WERI-Rb-1 (cell line): ENCODE measurements around the gene NAP1L4.

Source experiments
- DNase-seq: peaks from one replicate; pipeline ENCODE4 v3.0.0-alpha.2; 2020
- H3K27ac ChIP-seq: fragments of 250-450 bp; sonication (Bioruptor Pico); 2 replicates; pipeline ENCODE4 v1.5.1; 2020; ENCODE audit warnings: mild to moderate bottlenecking, moderate library complexity
- H3K27me3 ChIP-seq: fragments of 250-450 bp; sonication (Bioruptor Pico); 2 replicates; pipeline ENCODE4 v1.5.1; 2021; ENCODE audit warnings: mild to moderate bottlenecking, low read depth, moderate library complexity; ENCODE audit not compliant: insufficient read depth, severe bottlenecking
- H3K36me3 ChIP-seq: fragments of 250-450 bp; sonication (Bioruptor Pico); 2 replicates; pipeline ENCODE4 v1.5.1; 2020; ENCODE audit warnings: mild to moderate bottlenecking, moderate library complexity
- H3K4me3 ChIP-seq: 2 replicates; pipeline ENCODE4 v1.5.1; 2011; ENCODE audit warnings: low read depth, mild to moderate bottlenecking, control low read depth, low read length
- H3K9me3 ChIP-seq: fragments of 250-450 bp; sonication (Bioruptor Pico); 2 replicates; pipeline ENCODE4 v1.5.1; 2021; ENCODE audit warnings: mild to moderate bottlenecking, moderate library complexity; ENCODE audit not compliant: severe bottlenecking
- CTCF ChIP-seq: IDR thresholded peaks from 2 replicates; pipeline ENCODE4 v1.5.1; 2011; ENCODE audit warnings: low read depth, mild to moderate bottlenecking, control low read depth, inconsistent platforms, low read length

The NAP1L4 gene

GRCh38 chr11:2904153-2905052 is 87.7 kb downstream of the NAP1L4 start:
- no peak overlapping the region for H3K27ac ChIP-seq
- no peak overlapping the region for H3K4me3 ChIP-seq
- TF ChIP-seq CTCF: no peak

GRCh38 chr11:2903672-2904011 is 88.5 kb downstream of the NAP1L4 start:
- no peak overlapping the region for H3K27ac ChIP-seq
- TF ChIP-seq CTCF: no peak
- DNase-seq: no peak
- H3K36me3 ChIP-seq: no peaks in the 10 kb centered on the region
- no peaks in the 10 kb centered on the region for H3K27me3 ChIP-seq
- no peak overlapping the region for H3K4me3 ChIP-seq
- H3K9me3 ChIP-seq: no peaks in the 10 kb centered on the region

More at GRCh38 chr11:2904153-2905052, 87.7 kb downstream of the NAP1L4 start:
- Histone ChIP-seq H3K36me3 (no peaks in the 10 kb centered on the region), H3K9me3 (no peaks in the 10 kb centered on the region), H3K27me3 (no peaks in the 10 kb centered on the region)
- DNase-seq: no peak

GRCh38 chr11:2902784-2903671 is 89.1 kb downstream of the NAP1L4 start:
- no peak overlapping the region for H3K27ac ChIP-seq
- no peaks in the 10 kb centered on the region for H3K27me3 ChIP-seq
- peak overlapping the region; percentile 76 for H3K4me3 ChIP-seq
- no peaks in the 10 kb centered on the region for H3K36me3 ChIP-seq
- no peaks in the 10 kb centered on the region for H3K9me3 ChIP-seq
- DNase-seq: no peak
- TF ChIP-seq CTCF: no peak

- peak; percentile 96 for DNase-seq
- Histone ChIP-seq H3K36me3 (no peaks in the 10 kb centered on the region), H3K27me3 (no peaks in the 10 kb centered on the region), H3K9me3 (no peaks in the 10 kb centered on the region), H3K27ac (no peak overlapping the region), H3K4me3 (peak overlapping the region; percentile 76)
- no peak for TF ChIP-seq CTCF
These were observed 90.0 kb downstream of the NAP1L4 start for GRCh38 chr11:2901854-2902783.

GRCh38 chr11:2901196-2901796 is 90.8 kb downstream of the NAP1L4 start:
- peak overlapping the region; percentile 76; the same call in 1 of the 2 replicates for H3K4me3 ChIP-seq

More at GRCh38 chr11:2901196-2901796, 90.8 kb downstream of the NAP1L4 start:
- Histone ChIP-seq H3K27me3 (no peaks in the 10 kb centered on the region), H3K36me3 (no peaks in the 10 kb centered on the region), H3K27ac (no peak overlapping the region), H3K9me3 (no peaks in the 10 kb centered on the region)
- TF ChIP-seq CTCF: no peak
- no peak for DNase-seq
